H1 (cell line): ENCODE measurements around the gene MRTFB. TPM values are rescaled to one million over a fixed set of nuclear protein-coding genes. Genes with fewer than 3 reads are reported as not detected.

Source experiments
- CTCF ChIA-PET: fragments of 300-600 bp; sonication (Branson Sonifier 250); formaldehyde crosslinking; loops from one replicate; lab custom pipeline; 2021; ENCODE audit not compliant: partially characterized antibody; lab: Charles Lee
- POLR2A ChIA-PET: fragments of 300-600 bp; sonication (Branson Sonifier 250); formaldehyde crosslinking; loops from one replicate; lab custom pipeline; 2021; ENCODE audit warnings: inconsistent platforms; ENCODE audit not compliant: partially characterized antibody; lab: Charles Lee
- DNase-seq, 2 experiments: peaks; one replicate each; pipeline versions ENCODE4 v3.0.0 to v3.0.0-alpha.2; 2010 to 2022; ENCODE audit warnings: low spot score in 2 of 2, low read depth in 1 of 2, mixed read lengths in 1 of 2
- FAIRE-seq: peaks from 2 replicates; lab custom pipeline; 2011; peaks lifted over from hg19 to GRCh38; lab: Jason Lieb, UNC
- H2AFZ ChIP-seq: 2 replicates; pipeline ENCODE4 v1.8.1; 2012; ENCODE audit warnings: low read length, inconsistent platforms
- H2AK5ac ChIP-seq: 2 replicates; pipeline ENCODE4 v1.6.1; 2013; ENCODE audit warnings: low read depth, low read length
- H2BK120ac ChIP-seq: replicated peaks from 2 replicates; pipeline ENCODE3; 2013; ENCODE audit warnings: low read depth, low read length, inconsistent platforms
- H2BK12ac ChIP-seq: 2 replicates; pipeline ENCODE4 v1.6.1; 2013; ENCODE audit warnings: low read depth, low read length
- H2BK15ac ChIP-seq: 2 replicates; pipeline ENCODE4 v1.6.1; 2013; ENCODE audit warnings: low read length
- H2BK20ac ChIP-seq: 2 replicates; pipeline ENCODE4 v1.6.1; 2013; ENCODE audit warnings: low read length
- H2BK5ac ChIP-seq: 2 replicates; pipeline ENCODE4 v1.6.1; 2013; ENCODE audit warnings: low read depth, low read length
- H3K14ac ChIP-seq: 2 replicates; pipeline ENCODE4 v1.6.1; 2013; ENCODE audit warnings: inconsistent platforms; ENCODE audit not compliant: insufficient read length
- H3K18ac ChIP-seq: 2 replicates; pipeline ENCODE4 v1.6.1; 2013; ENCODE audit warnings: low read length; ENCODE audit errors: extremely low read depth
- H3K23ac ChIP-seq: 2 replicates; pipeline ENCODE4 v1.6.1; 2013; ENCODE audit warnings: inconsistent platforms; ENCODE audit not compliant: insufficient read length
- H3K23me2 ChIP-seq: 2 replicates; pipeline ENCODE4 v1.6.1; 2013; ENCODE audit warnings: low read depth, low read length
- H3K27ac ChIP-seq: 2 replicates; pipeline ENCODE4 v1.6.1; 2011; ENCODE audit warnings: low read depth, low read length, inconsistent platforms
- H3K27me3 ChIP-seq, 4 experiments: replicated peaks in 1 of 4; 1 replicate in 1 of 4; 2 replicates in 3 of 4; pipeline versions ENCODE4 v1.6.1 to v1.8.1; 2011 to 2013; ENCODE audit warnings: low read length in 3 of 4, mild to moderate bottlenecking in 3 of 4, inconsistent platforms in 2 of 4, mixed read lengths in 2 of 4, moderate library complexity in 1 of 4; ENCODE audit not compliant: control insufficient read depth in 3 of 4, insufficient read depth in 3 of 4; ENCODE audit errors: extremely low read depth in 1 of 4
- H3K36me3 ChIP-seq, 4 experiments: 2 replicates each; pipeline versions ENCODE4 v1.6.1 to v1.8.1; 2011 to 2013; ENCODE audit warnings: mild to moderate bottlenecking in 4 of 4, low read length in 3 of 4, moderate library complexity in 2 of 4, control low read depth in 1 of 4, inconsistent platforms in 1 of 4; ENCODE audit not compliant: insufficient read depth in 4 of 4, control insufficient read depth in 2 of 4
- H3K4ac ChIP-seq: replicated peaks from 2 replicates; pipeline ENCODE3; 2013; ENCODE audit warnings: low read length, low read depth, mixed read lengths, inconsistent platforms; ENCODE audit not compliant: insufficient read length
- H3K4me1 ChIP-seq, 4 experiments: replicated peaks in 1 of 4; 1 replicate in 1 of 4; 2 replicates in 3 of 4; pipeline versions ENCODE4 v1.6.1 to v1.8.1; 2011 to 2013; ENCODE audit warnings: low read length in 3 of 4, inconsistent platforms in 2 of 4, mixed read lengths in 1 of 4; ENCODE audit not compliant: insufficient read depth in 4 of 4, control insufficient read depth in 3 of 4
- H3K4me2 ChIP-seq, 2 experiments: 2 replicates each; pipeline versions ENCODE4 v1.6.1 to v1.8.1; 2011 to 2013; ENCODE audit warnings: low read depth in 2 of 2, low read length in 2 of 2, control low read depth in 1 of 2, inconsistent platforms in 1 of 2, mild to moderate bottlenecking in 1 of 2; ENCODE audit not compliant: insufficient read depth in 1 of 2
- H3K4me3 ChIP-seq, 4 experiments: fragments of 200-600, 300-600 bp in 1 of 4; sonication (generic), shearing (Covaris generic), sonication (Bioruptor Twin) in 1 of 4; 2 replicates each; pipeline versions ENCODE4 v1.5.1 to v1.8.1; 2011 to 2016; ENCODE audit warnings: low read length in 4 of 4, low read depth in 3 of 4, control low read depth in 2 of 4, inconsistent platforms in 2 of 4, mild to moderate bottlenecking in 2 of 4, mixed read lengths in 1 of 4, moderate library complexity in 1 of 4; ENCODE audit not compliant: insufficient read depth in 2 of 4; ENCODE audit errors: extremely low read depth in 1 of 4
- H3K56ac ChIP-seq: replicated peaks from 2 replicates; pipeline ENCODE3; 2013; ENCODE audit warnings: low read depth, mild to moderate bottlenecking, mixed read lengths, low read length, inconsistent platforms; ENCODE audit not compliant: insufficient read length
- H3K79me1 ChIP-seq: 2 replicates; pipeline ENCODE4 v1.6.1; 2013; ENCODE audit warnings: low read depth, low read length, control low read depth
- H3K79me2 ChIP-seq, 2 experiments: 2 replicates each; pipeline versions ENCODE4 v1.6.1 to v1.8.1; 2012 to 2013; ENCODE audit warnings: low read length in 2 of 2, mild to moderate bottlenecking in 2 of 2, inconsistent platforms in 1 of 2; ENCODE audit not compliant: insufficient read depth in 2 of 2, control insufficient read depth in 1 of 2
- H3K9ac ChIP-seq, 4 experiments: replicated peaks in 1 of 4; 1 replicate in 1 of 4; 2 replicates in 3 of 4; pipeline versions ENCODE4 v1.6.1 to v1.8.1; 2011 to 2013; ENCODE audit warnings: low read depth in 3 of 4, low read length in 3 of 4, control low read depth in 2 of 4, mild to moderate bottlenecking in 2 of 4, moderate library complexity in 2 of 4, inconsistent platforms in 1 of 4; ENCODE audit errors: extremely low read depth in 1 of 4
- H3K9me3 ChIP-seq, 2 experiments: 2 replicates each; pipeline versions ENCODE4 v1.6.1 to v1.8.1; 2012 to 2013; ENCODE audit warnings: mild to moderate bottlenecking in 2 of 2, moderate library complexity in 2 of 2, control low read depth in 1 of 2, inconsistent platforms in 1 of 2, low read depth in 1 of 2, low read length in 1 of 2, mixed read lengths in 1 of 2; ENCODE audit not compliant: insufficient read depth in 2 of 2
- H4K20me1 ChIP-seq, 2 experiments: replicated peaks in 1 of 2; 2 replicates each; pipeline versions ENCODE3 to v1.8.1; 2011 to 2013; ENCODE audit warnings: inconsistent platforms in 2 of 2, low read length in 2 of 2, mild to moderate bottlenecking in 1 of 2; ENCODE audit not compliant: insufficient read depth in 2 of 2, control insufficient read depth in 1 of 2
- H4K5ac ChIP-seq: 2 replicates; pipeline ENCODE4 v1.6.1; 2013; ENCODE audit warnings: low read length, low read depth, mixed read lengths, inconsistent platforms; ENCODE audit not compliant: insufficient read length
- H4K8ac ChIP-seq: 2 replicates; pipeline ENCODE4 v1.8.0; 2013; ENCODE audit warnings: mild to moderate bottlenecking, moderate library complexity, low read length, inconsistent platforms; ENCODE audit not compliant: insufficient read depth; ENCODE audit errors: extremely low read depth
- H4K91ac ChIP-seq: replicated peaks from 2 replicates; pipeline ENCODE3; 2013; ENCODE audit warnings: low read length, mixed read lengths, inconsistent platforms; ENCODE audit not compliant: insufficient read length
- ATF2 ChIP-seq: IDR thresholded peaks from 2 replicates; pipeline ENCODE4 v1.6.1; 2012; ENCODE audit warnings: low read length, inconsistent platforms
- CEBPB ChIP-seq: IDR thresholded peaks from 2 replicates; pipeline ENCODE4 v1.6.1; 2012; ENCODE audit warnings: low read depth, low read length
- EGR1 ChIP-seq: IDR thresholded peaks from 2 replicates; pipeline ENCODE4 v1.6.1; 2011; ENCODE audit warnings: low read depth, low read length, borderline replicate concordance
- HDAC2 ChIP-seq, 2 experiments: fragments of 300-600 bp in 1 of 2; sonication (generic) in 1 of 2; IDR thresholded peaks; 2 replicates each; pipeline ENCODE4 v1.6.1; 2011 to 2012; ENCODE audit warnings: low read depth in 2 of 2, low read length in 2 of 2, mild to moderate bottlenecking in 2 of 2, moderate library complexity in 2 of 2, borderline replicate concordance in 1 of 2, inconsistent platforms in 1 of 2
- KDM1A ChIP-seq: fragments of 200-600, 300-600 bp; sonication (generic); IDR thresholded peaks from 2 replicates; pipeline ENCODE4 v1.7.1; 2016; ENCODE audit warnings: mild to moderate bottlenecking, low read length, borderline replicate concordance
- RAD21 ChIP-seq, 2 experiments: IDR thresholded peaks in 1 of 2; conservative IDR thresholded peaks in 1 of 2; 2 replicates each; pipeline ENCODE4 v1.6.1; 2011; ENCODE audit warnings: low read depth in 2 of 2, low read length in 2 of 2, improper control_type of control experiment in 1 of 2, inconsistent platforms in 1 of 2, mild to moderate bottlenecking in 1 of 2, moderate library complexity in 1 of 2
- SIX5 ChIP-seq: IDR thresholded peaks from 2 replicates; pipeline ENCODE4 v1.6.1; 2011; ENCODE audit warnings: mild to moderate bottlenecking, low read depth, low read length
- SP2 ChIP-seq: IDR thresholded peaks from 2 replicates; pipeline ENCODE4 v1.6.1; 2012; ENCODE audit warnings: mild to moderate bottlenecking, low read length, inconsistent platforms
- TBP ChIP-seq: IDR thresholded peaks from 2 replicates; pipeline ENCODE4 v1.6.1; 2011; ENCODE audit warnings: low read depth, low read length, improper control_type of control experiment
- WGBS, 2 experiments: shearing (Covaris generic) in 1 of 2; methylation state at CpG; one replicate each; pipeline versions ENCODE4 v1.1.6 to v1.1.7; 2013 to 2015; ENCODE audit warnings: low lambda C conversion rate in 2 of 2, mixed read lengths in 2 of 2, inconsistent platforms in 1 of 2, low coverage in 1 of 2, missing lambda C conversion rate in 1 of 2; ENCODE audit not compliant: insufficient replicate concordance in 2 of 2, insufficient coverage in 1 of 2, insufficient read length in 1 of 2; ENCODE audit errors: extremely low coverage in 1 of 2, missing lambda C conversion rate in 1 of 2; 5-methylcytosine and 5-hydroxymethylcytosine counted together
- polyA plus RNA-seq, 7 experiments: library from polyadenylated mRNA; depleted of rRNA in 3 of 7; stranded (reverse) in 5 of 7; unstranded in 2 of 7; fragments of >200 nt in 5 of 7; fragments of 200-250 nt in 2 of 7; gene quantifications; 1 replicate in 5 of 7; 2 replicates in 1 of 7; 4 replicates in 1 of 7; pipeline versions ENCODE4 v1.2.1 to v1.2.3, GENCODE V29; 2011 to 2013; ENCODE audit warnings: missing spikeins in 2 of 7, mixed read lengths in 2 of 7
- total RNA-seq: library from RNA; stranded (reverse); fragmentation: NEBNext Ultra II Directional; extraction: Animal tissue kit (Norgen Biotek cat#: 25700); gene quantifications from 2 replicates; pipeline ENCODE4 v1.2.1, GENCODE V29; 2021

The MRTFB gene
- total and polyA plus RNA-seq, 2 of the 8 experiments (the other 6 are each of a cell fraction or from before 2014, with no cell fraction given), result 13.5 to 34.9 TPM

GRCh38 chr16:14028202-14028601, 42.9 kb upstream of the MRTFB start:
- no peak overlapping the region for H4K8ac ChIP-seq
- ChIA-PET CTCF (interaction anchor here (0.6 to 2.1 kb wide), 6 partner anchors 10 to 271 kb away, joined by 3 to 8 read pairs (median 4); no protein-coding TSS in a partner anchor), POLR2A (interaction anchor here (0.6 kb wide), 1 partner anchor 483 kb away, joined by 7 read pairs; no protein-coding TSS in a partner anchor)
- H4K91ac ChIP-seq, result no peak overlapping the region
- no peak overlapping the region for H3K4me3 ChIP-seq
- H3K36me3 ChIP-seq, result no peaks in the 10 kb centered on the region
- no peak overlapping the region for H2BK120ac ChIP-seq
- H2AFZ ChIP-seq, result peak overlapping the region; percentile 82; the same call in 1 of the 2 replicates
- no peaks in the 10 kb centered on the region for H3K9me3 ChIP-seq
- H3K27me3 ChIP-seq, result no peaks in the 10 kb centered on the region
- no peak overlapping the region for H3K27ac ChIP-seq
- H4K5ac ChIP-seq, result no peak overlapping the region
- H2BK5ac ChIP-seq, result no peak overlapping the region
- H3K79me2 ChIP-seq, result no peaks in the 10 kb centered on the region
- no peak overlapping the region for H3K4ac ChIP-seq
- no peak overlapping the region for H3K14ac ChIP-seq
- H3K23me2 ChIP-seq, result no peaks in the 10 kb centered on the region
- no peak overlapping the region for H3K23ac ChIP-seq
- no peak overlapping the region for H3K56ac ChIP-seq
- no peak for FAIRE-seq
- no peak for DNase-seq
- H2BK20ac ChIP-seq, result no peak overlapping the region
- H3K4me1 ChIP-seq, result 0 out of 7 replicates have a peak, but pooled peaks cover 0 to 2% (median 0%) of the 10 kb centered on the region in 4 experiments
- H4K20me1 ChIP-seq, result no peaks in the 10 kb centered on the region
- H3K79me1 ChIP-seq, result no peaks in the 10 kb centered on the region
- 89% methylated on average over 3 of the region's 3 CpGs; no CpG with 5 or more reads in 1 of the 2 experiments for WGBS, 2 experiments
- no peak for TF ChIP-seq ATF2
- TF ChIP-seq SIX5, result no peak
- TF ChIP-seq EGR1, result no peak
- TF ChIP-seq KDM1A, result no peak
- TF ChIP-seq CEBPB, result no peak
- no peak for TF ChIP-seq RAD21 (IDR thresholded peaks at IDR 0.05 in 1 of 2, conservative IDR thresholded peaks at IDR 0.05 in 1 of 2; ENCODE audit: low read depth in 2 of 2, low read length in 2 of 2)
- no peak for TF ChIP-seq SP2
- no peak for TF ChIP-seq HDAC2 (IDR thresholded peaks at IDR 0.05; ENCODE audit: borderline replicate concordance in 1 of 2, low read depth in 2 of 2, low read length in 2 of 2)
- no peak for TF ChIP-seq TBP
- H3K4me2 ChIP-seq, result no peak overlapping the region
- no peak overlapping the region for H2BK15ac ChIP-seq
- H3K18ac ChIP-seq, result no peak overlapping the region
- no peak overlapping the region for H3K9ac ChIP-seq
- H2BK12ac ChIP-seq, result no peak overlapping the region
- H2AK5ac ChIP-seq, result no peak overlapping the region
